ENCODE data around the gene FCAMR. TPM values are rescaled to one million over a fixed set of nuclear protein-coding genes. Genes with fewer than 3 reads are reported as not detected.

Gene FCAMR
- total and polyA plus RNA-seq, 2 donors (not counting 3 experiments of a cell fraction or from before 2014, with no cell fraction given) = not detected

DNA sequence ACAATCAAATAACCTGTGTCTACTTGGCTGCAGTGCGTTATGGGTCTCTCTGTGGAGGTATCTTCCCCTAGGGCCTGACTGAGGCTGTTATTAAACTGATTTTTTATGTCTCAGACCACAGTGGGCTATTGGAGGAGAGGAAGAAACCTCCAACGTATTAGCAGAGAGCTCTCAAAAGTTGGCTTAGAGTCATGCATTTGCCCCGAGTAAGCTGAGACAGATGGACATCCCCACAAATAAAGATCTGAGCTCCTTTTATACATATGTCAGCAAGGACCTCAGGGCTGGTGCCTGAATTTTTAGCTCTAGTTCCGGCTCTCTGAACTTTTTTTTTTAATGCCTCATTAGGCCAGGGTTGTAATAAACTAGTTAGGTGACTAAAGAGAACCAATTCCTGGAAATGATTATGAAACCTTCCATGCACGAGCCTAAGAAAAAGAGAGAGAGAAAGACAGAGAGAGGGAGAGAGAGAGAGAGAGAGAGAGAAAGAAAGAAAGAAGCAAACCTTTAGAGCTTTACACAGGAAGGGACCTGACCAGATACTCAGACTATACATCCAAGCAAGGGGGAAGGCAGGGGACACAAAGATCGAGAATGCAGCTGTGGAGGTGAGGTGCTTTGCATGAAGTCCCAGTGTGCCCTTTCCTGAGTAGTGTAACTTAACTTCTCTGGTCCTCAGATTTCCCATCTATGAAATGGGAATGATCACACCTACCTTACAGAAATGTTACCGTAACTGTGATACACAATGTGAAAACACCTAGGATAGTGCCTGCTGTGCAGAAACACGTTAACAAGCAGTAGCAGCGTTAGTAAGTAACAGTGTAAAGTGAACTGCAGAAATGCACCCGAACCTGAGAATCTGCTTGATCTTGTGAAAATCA lies 15.6 kb downstream of the FCAMR start:
- no peaks in the 10 kb centered on the region for H3K79me2 ChIP-seq (ENCODE audit: control insufficient read depth, insufficient read depth, low read length)
- ChIA-PET POLR2A (no interaction called here), CTCF (interaction anchor here (1.4 kb wide), 1 partner anchor 21 kb away, joined by 3 read pairs; no protein-coding TSS in a partner anchor)
- TF ChIP-seq MYC (IDR thresholded peaks at IDR 0.05; ENCODE audit: low read depth, low read length) = no peak
- no peak for TF ChIP-seq JUN (IDR thresholded peaks at IDR 0.05; ENCODE audit: borderline replicate concordance, insufficient read depth, insufficient read length, low read depth)
- no peak for TF ChIP-seq EZH2 (IDR thresholded peaks at IDR 0.05; ENCODE audit: borderline replicate concordance, low read depth, low read length, severe bottlenecking)
- TF ChIP-seq, protein P1, sequence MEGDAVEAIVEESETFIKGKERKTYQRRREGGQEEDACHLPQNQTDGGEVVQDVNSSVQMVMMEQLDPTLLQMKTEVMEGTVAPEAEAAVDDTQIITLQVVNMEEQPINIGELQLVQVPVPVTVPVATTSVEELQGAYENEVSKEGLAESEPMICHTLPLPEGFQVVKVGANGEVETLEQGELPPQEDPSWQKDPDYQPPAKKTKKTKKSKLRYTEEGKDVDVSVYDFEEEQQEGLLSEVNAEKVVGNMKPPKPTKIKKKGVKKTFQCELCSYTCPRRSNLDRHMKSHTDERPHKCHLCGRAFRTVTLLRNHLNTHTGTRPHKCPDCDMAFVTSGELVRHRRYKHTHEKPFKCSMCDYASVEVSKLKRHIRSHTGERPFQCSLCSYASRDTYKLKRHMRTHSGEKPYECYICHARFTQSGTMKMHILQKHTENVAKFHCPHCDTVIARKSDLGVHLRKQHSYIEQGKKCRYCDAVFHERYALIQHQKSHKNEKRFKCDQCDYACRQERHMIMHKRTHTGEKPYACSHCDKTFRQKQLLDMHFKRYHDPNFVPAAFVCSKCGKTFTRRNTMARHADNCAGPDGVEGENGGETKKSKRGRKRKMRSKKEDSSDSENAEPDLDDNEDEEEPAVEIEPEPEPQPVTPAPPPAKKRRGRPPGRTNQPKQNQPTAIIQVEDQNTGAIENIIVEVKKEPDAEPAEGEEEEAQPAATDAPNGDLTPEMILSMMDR (IDR thresholded peaks at IDR 0.05; ENCODE audit: extremely low read depth in 1 of 2, insufficient read depth in 1 of 2, low read depth in 1 of 2, low read length in 2 of 2) = no peak
- TF ChIP-seq FOS (IDR thresholded peaks at IDR 0.05; ENCODE audit: borderline replicate concordance, insufficient read depth, low read length) = no peak
- TF ChIP-seq, protein P2, sequence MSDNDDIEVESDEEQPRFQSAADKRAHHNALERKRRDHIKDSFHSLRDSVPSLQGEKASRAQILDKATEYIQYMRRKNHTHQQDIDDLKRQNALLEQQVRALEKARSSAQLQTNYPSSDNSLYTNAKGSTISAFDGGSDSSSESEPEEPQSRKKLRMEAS (IDR thresholded peaks at IDR 0.05; ENCODE audit: insufficient read depth, insufficient read length) = no peak
- no peak for TF ChIP-seq POLR2AphosphoS5 (IDR thresholded peaks at IDR 0.05; ENCODE audit: insufficient read depth, low read depth, low read length)
- no peak for TF ChIP-seq GATA2 (IDR thresholded peaks at IDR 0.05; ENCODE audit: insufficient read depth, insufficient read length, low read depth, low read length)
- no peak for TF ChIP-seq POLR2A (IDR thresholded peaks at IDR 0.05; ENCODE audit: low read depth, low read length)
- no peaks in the 10 kb centered on the region for H3K36me3 ChIP-seq (ENCODE audit: control insufficient read depth in 2 of 2, extremely low read depth in 1 of 2, insufficient read depth in 2 of 2, low read length in 2 of 2)
- dilution Hi-C loops (cut with MboI; ENCODE audit: extremely low pct_ligation_motif_present, low sequenced_read_pairs) = no loop called here
- no peaks in the 10 kb centered on the region for H3K9me3 ChIP-seq (replicated peaks; ENCODE audit: control insufficient read depth, insufficient read depth, low read length)
- FAIRE-seq = no peak
- no peaks in the 10 kb centered on the region for H3K9me1 ChIP-seq (replicated peaks; ENCODE audit: control insufficient read depth, extremely low read depth, insufficient read depth, low read length)
- H3K4me2 ChIP-seq (ENCODE audit: insufficient read depth, low read length) = no peak overlapping the region
- no peak overlapping the region for H3K4me3 ChIP-seq (replicated peaks in 1 of 3; ENCODE audit: insufficient read depth in 1 of 3, low read depth in 1 of 3, low read length in 3 of 3)
- intact Hi-C loops (cut with micrococcal nuclease) = no loop called here
- no peak overlapping the region for H3K27ac ChIP-seq (ENCODE audit: insufficient read depth, low read depth, low read length)
- H3K4me1 ChIP-seq (ENCODE audit: control insufficient read depth, extremely low read depth, insufficient read depth, low read length) = no peaks in the 10 kb centered on the region
- H2AFZ ChIP-seq (ENCODE audit: low read depth, low read length) = no peak overlapping the region
- H3K9ac ChIP-seq (replicated peaks; ENCODE audit: extremely low read depth, insufficient read depth, low read length) = no peak overlapping the region
- BruUV-seq (replicated peaks) = no TSS peak
- H4K20me1 ChIP-seq (replicated peaks; ENCODE audit: control insufficient read depth, extremely low read depth, insufficient read depth, low read length) = no peaks in the 10 kb centered on the region
- peaks cover 2 to 3% of the 10 kb centered on the region in 2 experiments for H3K27me3 ChIP-seq (ENCODE audit: control insufficient read depth in 2 of 2, insufficient read depth in 2 of 2, low read length in 2 of 2)
- no peak for DNase-seq (ENCODE audit: low read depth, low spot score)

Measured in endothelial cell of umbilical vein (primary cell).